Measurements from ENCODE around the gene ACSM6.

Gene ACSM6

GRCh38 chr10:95254629-95255028 is 60.6 kb downstream of the ACSM6 start:
- no peak overlapping the region for H3K4me3 ChIP-seq
- TF ChIP-seq CTCF (IDR thresholded peaks at IDR 0.05), result no peak
- no peak overlapping the region for H3K27ac ChIP-seq
- DNase-seq (ENCODE audit: low spot score), result no peak

- no peak overlapping the region for H3K4me3 ChIP-seq
- DNase-seq (ENCODE audit: low spot score), result no peak
- no peak for TF ChIP-seq CTCF (IDR thresholded peaks at IDR 0.05)
- H3K27ac ChIP-seq, result no peak overlapping the region
These were observed 62.2 kb downstream of the ACSM6 start for GRCh38 chr10:95256268-95256667.

- Histone ChIP-seq H3K27ac (no peak overlapping the region), H3K4me3 (no peak overlapping the region)
- no peak for TF ChIP-seq CTCF (IDR thresholded peaks at IDR 0.05)
- no peak for DNase-seq (ENCODE audit: low spot score)
These were observed 63.8 kb downstream of the ACSM6 start for GRCh38 chr10:95257849-95258248.

- Histone ChIP-seq H3K4me3 (no peak overlapping the region), H3K27ac (peak overlapping the region; percentile 58 to 80)
- DNase-seq (ENCODE audit: low spot score), result no peak
- TF ChIP-seq CTCF (IDR thresholded peaks at IDR 0.05), result no peak
These were observed 66.4 kb downstream of the ACSM6 start for GRCh38 chr10:95260397-95260881.

GRCh38 chr10:95260909-95261552 is 67.0 kb downstream of the ACSM6 start:
- TF ChIP-seq CTCF (IDR thresholded peaks at IDR 0.05), result no peak
- Histone ChIP-seq H3K27ac (peak overlapping the region; percentile 58 to 80), H3K4me3 (no peak overlapping the region)
- no peak for DNase-seq (ENCODE audit: low spot score)

- no peak for DNase-seq (ENCODE audit: low spot score)
- H3K4me3 ChIP-seq, result no peak overlapping the region
- H3K27ac ChIP-seq, result no peak overlapping the region
- no peak for TF ChIP-seq CTCF (IDR thresholded peaks at IDR 0.05)
These were observed 67.9 kb downstream of the ACSM6 start for GRCh38 chr10:95261926-95262325.

- DNase-seq (ENCODE audit: low spot score), result no peak
- H3K4me3 ChIP-seq, result no peak overlapping the region
- no peak overlapping the region for H3K27ac ChIP-seq
- no peak for TF ChIP-seq CTCF (IDR thresholded peaks at IDR 0.05)
These were observed 68.9 kb downstream of the ACSM6 start for GRCh38 chr10:95262763-95263518.
